Kidney (tissue), 14 donors: ENCODE data around the gene CAMTA1. TPM values are rescaled to one million over a fixed set of nuclear protein-coding genes. Genes with fewer than 3 reads are reported as not detected.

Experiments
- DNase-seq, 5 donors: peaks; one replicate each; pipeline ENCODE4 v3.0.0-alpha.2; 2013 to 2020
- FAIRE-seq: peaks from 2 replicates; lab custom pipeline; 2012; peaks lifted over from hg19 to GRCh38; lab: Jason Lieb, UNC
- H3K27ac ChIP-seq, 2 donors: one replicate each; pipeline ENCODE4 v1.7.0; 2013; ENCODE audit warnings: low read depth in 2 of 2, low read length in 2 of 2, inconsistent platforms in 1 of 2
- H3K27me3 ChIP-seq: one replicate; pipeline ENCODE4 v1.7.1; 2013; ENCODE audit warnings: low read length, inconsistent platforms; ENCODE audit not compliant: control insufficient read depth, insufficient read depth
- H3K36me3 ChIP-seq, 3 donors: one replicate each; pipeline versions ENCODE4 v1.7.0 to v1.7.1; 2013; ENCODE audit warnings: low read length in 3 of 3, control low read depth in 1 of 3, inconsistent platforms in 1 of 3; ENCODE audit not compliant: insufficient read depth in 3 of 3, control insufficient read depth in 2 of 3
- H3K4me1 ChIP-seq, 3 donors: one replicate each; pipeline versions ENCODE4 v1.7.0 to v1.7.1; 2013; ENCODE audit warnings: low read length in 3 of 3, inconsistent platforms in 1 of 3, low read depth in 1 of 3; ENCODE audit not compliant: control insufficient read depth in 2 of 3, insufficient read depth in 2 of 3
- H3K4me3 ChIP-seq, 3 donors: one replicate each; pipeline versions ENCODE4 v1.7.0 to v1.8.1; 2013; ENCODE audit warnings: low read length in 3 of 3, control low read depth in 1 of 3, inconsistent platforms in 1 of 3
- H3K9ac ChIP-seq, 3 donors: one replicate each; pipeline versions ENCODE4 v1.7.0 to v1.7.1; 2013; ENCODE audit warnings: low read length in 3 of 3, control low read depth in 1 of 3, inconsistent platforms in 1 of 3
- H3K9me3 ChIP-seq, 3 donors: one replicate each; pipeline versions ENCODE4 v1.7.0 to v1.7.1; 2013; ENCODE audit warnings: low read length in 3 of 3, control low read depth in 1 of 3, inconsistent platforms in 1 of 3; ENCODE audit not compliant: control insufficient read depth in 2 of 3, insufficient read depth in 1 of 3
- CTCF ChIP-seq: IDR thresholded peaks from 3 replicates; pipeline ENCODE4 v1.5.1; 2012; ENCODE audit warnings: mild to moderate bottlenecking, moderate library complexity, borderline replicate concordance; ENCODE audit not compliant: insufficient read depth; ENCODE audit errors: extremely low read depth
- intact Hi-C: fragments of 100-400 bp; cut with DNase I; formaldehyde crosslinking; loops from one replicate; pipeline ENCODE4 v1.11.1; 2022
- polyA plus RNA-seq: library from polyadenylated mRNA; stranded (reverse); fragments of 350-450 nt; fragmentation: Illumina TruSeq; extraction: RNeasy Lipid Tissue Mini Kit (QIAGEN cat#74804); gene quantifications from one replicate; pipeline ENCODE4 v1.2.3, GENCODE V29; 2014; ENCODE audit warnings: low read depth, low replicate concordance; ENCODE audit not compliant: insufficient read depth
- total RNA-seq: library from RNA; stranded (reverse); fragmentation: NEBNext Ultra II Directional; extraction: Animal tissue kit (Norgen Biotek cat#: 25700); gene quantifications from one replicate; pipeline ENCODE4 v1.2.1, GENCODE V29; 2021
- donor health status: control.
- donor health status: control.
- donor health status: control.
- donor health status: control.
- donor health status: control.
- donor health status: DM: yes; HTN: yes; CAD: no.
- donor health status: Normal renal cell carcinoma (clear cell type).

The CAMTA1 gene
- total and polyA plus RNA-seq, 2 donors from 2014 or later, result 79.0 to 170 TPM

- no peaks in the 10 kb centered on the region for H3K4me1 ChIP-seq
- no peaks in the 10 kb centered on the region for H3K9me3 ChIP-seq
- FAIRE-seq (no peak), DNase-seq (no peak)
- no peaks in the 10 kb centered on the region for H3K36me3 ChIP-seq
- no peak overlapping the region for H3K9ac ChIP-seq
- intact Hi-C loops, result no loop called here
- no peak for TF ChIP-seq CTCF
- H3K27me3 ChIP-seq, result no peaks in the 10 kb centered on the region
- H3K4me3 ChIP-seq, result no peak overlapping the region
- H3K27ac ChIP-seq, result no peak overlapping the region
Observed at GRCh38 chr1:6750490-6750889, 34.8 kb upstream of the CAMTA1 start.

GRCh38 chr1:6753320-6754140 lies 31.7 kb upstream of the CAMTA1 start:
- Histone ChIP-seq H3K4me1 (no peaks in the 10 kb centered on the region), H3K27me3 (no peaks in the 10 kb centered on the region), H3K36me3 (no peaks in the 10 kb centered on the region), H3K9ac (no peak overlapping the region), H3K9me3 (no peaks in the 10 kb centered on the region), H3K27ac (no peak overlapping the region), H3K4me3 (no peak overlapping the region)
- intact Hi-C loops, result no loop called here
- no peak for DNase-seq
- no peak for TF ChIP-seq CTCF
- FAIRE-seq, result no peak

GRCh38 chr1:6756457-6756856 lies 28.8 kb upstream of the CAMTA1 start:
- FAIRE-seq (no peak), DNase-seq (no peak)
- Histone ChIP-seq H3K27me3 (no peaks in the 10 kb centered on the region), H3K4me3 (no peak overlapping the region), H3K9me3 (no peaks in the 10 kb centered on the region), H3K4me1 (no peaks in the 10 kb centered on the region), H3K36me3 (no peaks in the 10 kb centered on the region), H3K27ac (no peak overlapping the region), H3K9ac (no peak overlapping the region)
- no peak for TF ChIP-seq CTCF
- intact Hi-C loops, result no loop called here
